Measurements from ENCODE around the gene FHL2. TPM values are rescaled to one million over a fixed set of nuclear protein-coding genes. Genes with fewer than 3 reads are reported as not detected.

The FHL2 gene
- total RNA-seq, 6 experiments from 2014 or later = 4.2 to 36.6 (median 12.0) TPM

DNA sequence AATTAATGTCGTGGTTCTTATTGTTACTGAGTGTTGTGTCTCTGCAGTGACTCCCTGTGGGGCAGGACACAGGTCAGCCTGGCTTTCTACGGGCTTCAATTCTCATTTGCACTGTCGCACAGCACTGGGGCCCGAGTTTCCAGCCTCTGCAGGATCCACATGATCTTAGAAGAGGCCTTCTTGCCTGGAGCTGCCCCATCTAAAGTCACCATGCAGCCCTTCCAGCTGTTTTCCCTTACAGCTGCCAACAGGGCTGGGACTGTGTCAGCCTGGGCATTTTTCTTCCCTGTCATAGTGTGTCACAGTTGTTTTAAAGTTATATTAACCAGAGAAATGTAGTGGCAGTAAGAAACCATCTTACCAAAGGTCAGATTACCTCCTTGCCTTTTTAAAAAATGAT is 27.0 kb downstream of the FHL2 start:
- no peak overlapping the region for H3K27ac ChIP-seq
- WGBS (ENCODE audit: insufficient coverage, low coverage, low lambda C conversion rate, missing lambda C conversion rate) = 78% methylated on average over 3 of the region's 4 CpGs
- H3K27me3 ChIP-seq = no peaks in the 10 kb centered on the region
- TF ChIP-seq, protein P1, sequence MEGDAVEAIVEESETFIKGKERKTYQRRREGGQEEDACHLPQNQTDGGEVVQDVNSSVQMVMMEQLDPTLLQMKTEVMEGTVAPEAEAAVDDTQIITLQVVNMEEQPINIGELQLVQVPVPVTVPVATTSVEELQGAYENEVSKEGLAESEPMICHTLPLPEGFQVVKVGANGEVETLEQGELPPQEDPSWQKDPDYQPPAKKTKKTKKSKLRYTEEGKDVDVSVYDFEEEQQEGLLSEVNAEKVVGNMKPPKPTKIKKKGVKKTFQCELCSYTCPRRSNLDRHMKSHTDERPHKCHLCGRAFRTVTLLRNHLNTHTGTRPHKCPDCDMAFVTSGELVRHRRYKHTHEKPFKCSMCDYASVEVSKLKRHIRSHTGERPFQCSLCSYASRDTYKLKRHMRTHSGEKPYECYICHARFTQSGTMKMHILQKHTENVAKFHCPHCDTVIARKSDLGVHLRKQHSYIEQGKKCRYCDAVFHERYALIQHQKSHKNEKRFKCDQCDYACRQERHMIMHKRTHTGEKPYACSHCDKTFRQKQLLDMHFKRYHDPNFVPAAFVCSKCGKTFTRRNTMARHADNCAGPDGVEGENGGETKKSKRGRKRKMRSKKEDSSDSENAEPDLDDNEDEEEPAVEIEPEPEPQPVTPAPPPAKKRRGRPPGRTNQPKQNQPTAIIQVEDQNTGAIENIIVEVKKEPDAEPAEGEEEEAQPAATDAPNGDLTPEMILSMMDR (IDR thresholded peaks at IDR 0.05) = no peak
- TF ChIP-seq POLR2A (IDR thresholded peaks at IDR 0.05) = no peak
- H3K4me1 ChIP-seq = peaks cover 0 to 6% (median 0%) of the 10 kb centered on the region in 4 donors
- DNase-seq (no peak), ATAC-seq (no peak)
- H3K4me3 ChIP-seq = no peak overlapping the region
- H3K36me3 ChIP-seq = peaks cover 0 to 3% (median 0%) of the 10 kb centered on the region in 4 donors
- H3K9me3 ChIP-seq = no peaks in the 10 kb centered on the region
- intact Hi-C loops (cut with DNase I) = loop anchor here in 1 of 2 donors (5.0 kb wide), 1 partner anchor 150 kb away; no protein-coding TSS in a partner anchor

DNA sequence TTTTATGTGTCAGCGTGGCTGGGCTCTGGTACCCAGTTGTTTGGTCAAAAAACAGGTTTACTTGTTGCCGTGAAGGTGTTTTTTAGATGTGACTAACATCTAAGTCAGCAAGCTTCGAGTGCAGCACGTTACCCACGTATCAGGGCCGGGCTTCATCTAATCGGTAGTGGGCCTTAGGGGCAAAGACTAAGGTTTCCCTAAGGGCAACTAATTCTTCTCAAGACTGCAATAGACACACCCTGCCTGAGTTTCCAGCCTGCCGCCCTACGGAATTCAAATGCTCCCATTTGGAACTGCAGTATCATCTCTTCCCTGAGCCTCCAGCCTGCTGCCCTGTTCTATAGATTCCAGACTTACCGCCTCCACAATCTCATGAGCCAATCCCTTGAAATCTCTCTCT is 27.7 kb downstream of the FHL2 start:
- peaks cover 0 to 6% (median 0%) of the 10 kb centered on the region in 4 donors for H3K4me1 ChIP-seq
- no peak overlapping the region for H3K27ac ChIP-seq
- TF ChIP-seq, protein P1 (IDR thresholded peaks at IDR 0.05) = no peak
- no peak for TF ChIP-seq POLR2A (IDR thresholded peaks at IDR 0.05)
- WGBS (ENCODE audit: insufficient coverage, low coverage, low lambda C conversion rate, missing lambda C conversion rate) = 80% methylated on average over 3 of the region's 10 CpGs
- no peak for DNase-seq
- intact Hi-C loops (cut with DNase I) = loop anchor here in 1 of 2 donors (5.0 kb wide), 1 partner anchor 151 kb away; no protein-coding TSS in a partner anchor
- no peak overlapping the region for H3K4me3 ChIP-seq
- H3K27me3 ChIP-seq = no peaks in the 10 kb centered on the region
- H3K9me3 ChIP-seq = no peaks in the 10 kb centered on the region
- no peak for ATAC-seq
- H3K36me3 ChIP-seq = no peaks in the 10 kb centered on the region

DNA sequence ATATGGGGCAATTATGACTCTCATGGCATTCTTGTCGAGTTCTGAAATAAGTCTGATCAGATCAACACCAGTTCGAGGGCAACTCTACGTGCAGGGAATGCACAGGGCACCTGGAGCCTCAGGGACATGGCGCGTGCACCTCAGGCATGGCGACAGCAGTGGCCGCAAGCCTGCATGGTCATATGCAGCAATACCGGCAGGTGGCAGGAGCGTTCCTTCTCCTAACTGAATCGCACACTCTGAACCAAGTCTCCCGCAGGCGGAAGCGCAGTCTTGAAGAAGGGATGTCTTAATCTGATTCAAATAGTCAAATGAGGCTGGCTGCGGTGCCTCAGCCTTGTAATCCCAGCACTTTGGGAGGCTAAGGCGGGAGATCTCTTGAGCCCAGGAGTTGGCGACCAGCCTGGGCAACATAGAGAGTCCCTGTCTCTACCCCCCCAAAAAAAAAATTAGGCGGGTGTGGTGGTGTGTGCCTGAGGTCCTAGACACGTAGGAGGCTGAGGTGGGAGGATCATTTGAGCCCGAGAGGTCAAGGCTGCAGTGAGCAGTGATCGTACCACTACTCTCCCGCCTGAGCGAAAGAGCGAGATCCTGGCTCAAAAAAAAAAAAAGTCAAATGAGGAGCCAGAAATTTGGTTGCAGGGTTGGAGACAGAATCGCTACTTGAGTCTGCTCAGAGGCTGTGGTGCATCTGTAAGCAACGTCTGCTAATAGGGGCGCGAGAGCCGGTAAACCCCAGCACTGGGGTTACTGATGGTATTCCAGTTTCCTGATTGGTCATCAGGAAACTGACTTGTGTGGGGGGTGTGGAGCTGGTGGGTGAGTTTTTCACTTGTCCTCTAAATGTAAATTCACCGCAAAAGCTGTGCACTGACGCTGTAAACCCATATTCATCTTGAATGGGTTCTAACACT is 28.8 kb downstream of the FHL2 start:
- peak; percentile 97 to 98 (median 98) for ATAC-seq

DNA sequence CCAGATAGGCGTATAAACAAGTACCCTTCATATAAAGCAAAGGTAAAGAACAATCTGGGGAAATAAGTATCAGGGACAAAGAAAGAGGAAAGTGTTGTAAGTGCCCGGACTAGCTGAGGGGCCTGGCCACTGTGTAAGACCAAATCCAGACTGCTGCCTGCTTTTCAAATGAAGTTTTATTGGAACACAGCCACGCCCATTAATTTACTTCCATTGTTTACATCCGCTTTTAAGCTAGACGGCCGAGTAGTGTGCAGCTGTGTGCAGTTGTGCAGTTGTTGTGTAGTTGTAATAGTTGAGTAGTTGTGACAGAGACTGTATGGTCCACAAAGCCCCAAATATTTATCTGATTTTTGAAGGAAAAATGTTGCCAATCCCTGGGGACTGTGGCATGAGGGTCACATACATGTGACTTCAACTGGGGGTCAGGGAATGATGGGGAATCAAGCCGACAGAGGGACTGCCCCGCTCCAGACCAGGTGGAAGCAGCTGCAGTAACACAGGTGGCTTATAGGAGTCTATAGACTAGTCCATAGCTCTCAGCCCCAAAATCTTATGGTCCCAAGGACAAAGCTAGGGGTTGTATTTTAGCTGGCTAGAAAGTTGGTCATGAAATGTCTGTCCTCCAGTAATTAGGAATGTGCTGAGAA is 30.0 kb downstream of the FHL2 start:
- Histone ChIP-seq H3K36me3 (no peaks in the 10 kb centered on the region), H3K9me3 (no peaks in the 10 kb centered on the region), H3K4me1 (peaks cover 0 to 6% (median 0%) of the 10 kb centered on the region in 4 donors), H3K27ac (no peak overlapping the region), H3K4me3 (no peak overlapping the region), H3K27me3 (no peaks in the 10 kb centered on the region)
- WGBS (ENCODE audit: insufficient coverage, low coverage, low lambda C conversion rate, missing lambda C conversion rate) = 79% methylated on average over 8 of the region's 8 CpGs
- ATAC-seq = no peak
- intact Hi-C loops (cut with DNase I) = loop anchor here in 1 of 2 donors (5.0 kb wide), 1 partner anchor 148 kb away; no protein-coding TSS in a partner anchor
- TF ChIP-seq, protein P1 (IDR thresholded peaks at IDR 0.05) = no peak
- TF ChIP-seq POLR2A (IDR thresholded peaks at IDR 0.05) = no peak
- no peak for DNase-seq

More for the DNA sequence above, 28.8 kb downstream of the FHL2 start:
- Histone ChIP-seq H3K4me1 (peaks cover 0 to 6% (median 0%) of the 10 kb centered on the region in 4 donors), H3K27ac (no peak overlapping the region), H3K36me3 (no peaks in the 10 kb centered on the region), H3K4me3 (no peak overlapping the region), H3K9me3 (no peaks in the 10 kb centered on the region), H3K27me3 (no peaks in the 10 kb centered on the region)
- intact Hi-C loops (cut with DNase I) = loop anchor here (5.0 kb wide), 2 partner anchors 147 to 152 kb away; no protein-coding TSS in a partner anchor
- peak; percentile 81 to 86 (median 82) for DNase-seq
- TF ChIP-seq POLR2A (IDR thresholded peaks at IDR 0.05) = no peak
- TF ChIP-seq, protein P1 (IDR thresholded peaks at IDR 0.05) = peak; percentile 89 to 95 (median 92)
- WGBS (ENCODE audit: insufficient coverage, low coverage, low lambda C conversion rate, missing lambda C conversion rate) = 39% methylated on average over 11 of the region's 30 CpGs

Measured in right lobe of liver (tissue), 6 donors.